Aorta (tissue), 5 donors: ENCODE data around the gene COA6. TPM values are rescaled to one million over a fixed set of nuclear protein-coding genes. Genes with fewer than 3 reads are reported as not detected.

Experiments
- ATAC-seq: fragments of 200-7000 bp; cut with Tn5 transposase; one replicate; pipeline ENCODE4 v1.9.1; 2022; ENCODE audit warnings: moderate library complexity; ENCODE audit not compliant: low FRiP score
- DNase-seq, 2 donors: peaks; one replicate each; pipeline ENCODE4 v3.0.0-alpha.2; 2020
- H3K27ac ChIP-seq, 2 donors: one replicate each; pipeline ENCODE4 v1.5.1; 2013; ENCODE audit warnings: low read length in 2 of 2, mild to moderate bottlenecking in 2 of 2, moderate library complexity in 2 of 2, control low read depth in 1 of 2, inconsistent platforms in 1 of 2, low read depth in 1 of 2
- H3K27me3 ChIP-seq, 2 donors: one replicate each; pipeline ENCODE4 v1.6.1; 2013; ENCODE audit warnings: control low read depth in 1 of 2, low read length in 1 of 2, mild to moderate bottlenecking in 1 of 2, moderate library complexity in 1 of 2; ENCODE audit not compliant: insufficient read depth in 2 of 2, control insufficient read depth in 1 of 2
- H3K36me3 ChIP-seq, 2 donors: one replicate each; pipeline ENCODE4 v1.6.1; 2013; ENCODE audit warnings: control low read depth in 1 of 2, low read length in 1 of 2, mild to moderate bottlenecking in 1 of 2; ENCODE audit not compliant: insufficient read depth in 2 of 2, control insufficient read depth in 1 of 2
- H3K4me1 ChIP-seq, 2 donors: one replicate each; pipeline ENCODE4 v1.6.1; 2013; ENCODE audit warnings: low read length in 2 of 2, control low read depth in 1 of 2, mild to moderate bottlenecking in 1 of 2, moderate library complexity in 1 of 2; ENCODE audit not compliant: insufficient read depth in 2 of 2, control insufficient read depth in 1 of 2
- H3K4me3 ChIP-seq, 2 donors: one replicate each; pipeline ENCODE4 v1.5.1; 2013; ENCODE audit warnings: low read length in 2 of 2, control low read depth in 1 of 2, mild to moderate bottlenecking in 1 of 2
- H3K9me3 ChIP-seq: one replicate; pipeline ENCODE4 v1.6.1; 2013; ENCODE audit warnings: mild to moderate bottlenecking, low read length; ENCODE audit not compliant: control insufficient read depth
- WGBS, 2 donors: extraction: QIAGEN DNeasy Blood & Tissue Kit; methylation state at CpG; one replicate each; pipeline ENCODE4 v1.1.7; 2013; 5-methylcytosine and 5-hydroxymethylcytosine counted together
- intact Hi-C, 2 donors: fragments of 100-400 bp; cut with DNase I; formaldehyde crosslinking; loops; one replicate each; pipeline versions ENCODE4 v1.14.2 to v1.15.0; 2022
- long read RNA-seq, 2 donors: library from polyadenylated mRNA; unstranded; transcript quantifications; one replicate each; pipeline ENCODE4 v2.0.0, GENCODE V29; 2020 to 2021
- polyA plus RNA-seq, 2 donors: library from polyadenylated mRNA; stranded (reverse); fragments of 200-250 nt; gene quantifications; one replicate each; pipeline ENCODE4 v1.2.3, GENCODE V29; 2013
- total RNA-seq, 2 donors: library from RNA; stranded (reverse); fragmentation: NEBNext Ultra II Directional; extraction: Animal tissue kit (Norgen Biotek cat#: 25700); gene quantifications; one replicate each; pipeline ENCODE4 v1.2.1, GENCODE V29; 2021
- donor health status: healthy with polysubstance abuse.
- donor health status: Bipolar disorder and iron deficiency.
- donor health status: DM: no; HTN: no; CAD: no.
- donor health status: DM: no; HTN: no; CAD: no.
- donor health status: DM: yes; HTN: yes; CAD: no.

The COA6 gene
- 10 to 100 TPM; 12.3 to 13.0 TPM for total RNA-seq
- polyA plus RNA-seq = 10 to 100 TPM; 15.3 to 53.8 TPM
- long read RNA-seq, donor 1, partial matches to known transcripts = 1 of 6 reads
- long read RNA-seq, donor 1, other reads (novel, unspliced or antisense) = 2 of 6 reads
- long read RNA-seq, donor 2, partial matches to known transcripts = 0 of 3 reads
- long read RNA-seq, donor 2, other reads (novel, unspliced or antisense) = 0 of 3 reads

- WGBS, 2 donors = 0% methylated on average over 59 to 62 of the region's 62 CpGs
- no peaks in the 10 kb centered on the region for H3K36me3 ChIP-seq
- H3K27ac ChIP-seq = peak within 1 kb of the TSS; percentile 62 to 98
- ATAC-seq (peak; percentile 98), DNase-seq (peak; percentile 94 to 96)
- peaks cover 0 to 4% of the 10 kb centered on the region in 2 donors for H3K4me1 ChIP-seq
- no peaks in the 10 kb centered on the region for H3K27me3 ChIP-seq
- H3K4me3 ChIP-seq = peak within 1 kb of the TSS; percentile 76 to 99
- intact Hi-C loops = no loop called here
- H3K9me3 ChIP-seq = no peaks in the 10 kb centered on the region
Measured at GRCh38 chr1:234373064-234373958, at the start of gene COA6. Gene COA6 (plus strand): TSS chr1:234373456. CDS start chr1:234373467, 11 bp downstream.

- H3K36me3 ChIP-seq = no peaks in the 10 kb centered on the region
- H3K27me3 ChIP-seq = no peaks in the 10 kb centered on the region
- no peaks in the 10 kb centered on the region for H3K4me1 ChIP-seq
- no peak overlapping the region for H3K27ac ChIP-seq
- H3K4me3 ChIP-seq = no peak overlapping the region
- H3K9me3 ChIP-seq = no peaks in the 10 kb centered on the region
- intact Hi-C loops = loop anchor here (5.0 to 10.0 kb wide), 2 partner anchors 208 to 210 kb away; no protein-coding TSS in a partner anchor
- DNase-seq (no peak), ATAC-seq (no peak)
- WGBS, 2 donors = 52 to 69% methylated on average over 6 of the region's 6 CpGs
Measured at GRCh38 chr1:234324821-234325220, 48.4 kb upstream of the COA6 start.

GRCh38 chr1:234325878-234326496, 47.3 kb upstream of the COA6 start:
- H3K4me3 ChIP-seq = peak overlapping the region in 1 of 2 donors; percentile 36

GRCh38 chr1:234326497-234327366, 46.5 kb upstream of the COA6 start:
- DNase-seq (peak in 1 of 2 donors; percentile 59), ATAC-seq (peak; percentile 83)
- Histone ChIP-seq H3K27ac (no peak overlapping the region), H3K4me1 (no peaks in the 10 kb centered on the region), H3K9me3 (no peaks in the 10 kb centered on the region), H3K36me3 (no peaks in the 10 kb centered on the region), H3K27me3 (no peaks in the 10 kb centered on the region), H3K4me3 (peak overlapping the region; percentile 9 to 36)
- WGBS, 2 donors = 21 to 22% methylated on average over 20 of the region's 20 CpGs
- intact Hi-C loops = loop anchor here (2.0 to 10.0 kb wide), 2 partner anchors 172 to 212 kb away; no protein-coding TSS in a partner anchor

More at GRCh38 chr1:234325878-234326496, 47.3 kb upstream of the COA6 start:
- no peaks in the 10 kb centered on the region for H3K36me3 ChIP-seq
- H3K9me3 ChIP-seq = no peaks in the 10 kb centered on the region
- no peaks in the 10 kb centered on the region for H3K4me1 ChIP-seq
- H3K27ac ChIP-seq = no peak overlapping the region
- ATAC-seq (no peak), DNase-seq (no peak)
- WGBS, 2 donors = 52 to 58% methylated on average over 7 of the region's 7 CpGs
- intact Hi-C loops = loop anchor here (2.0 to 10.0 kb wide), 2 partner anchors 171 to 211 kb away; no protein-coding TSS in a partner anchor
- H3K27me3 ChIP-seq = no peaks in the 10 kb centered on the region

- Histone ChIP-seq H3K27me3 (no peaks in the 10 kb centered on the region), H3K9me3 (no peaks in the 10 kb centered on the region), H3K4me1 (no peaks in the 10 kb centered on the region), H3K36me3 (no peaks in the 10 kb centered on the region), H3K4me3 (no peak overlapping the region), H3K27ac (no peak overlapping the region)
- DNase-seq = no peak
- no peak for ATAC-seq
- intact Hi-C loops = loop anchor here (2.0 to 10.0 kb wide), 2 partner anchors 173 to 213 kb away; no protein-coding TSS in a partner anchor
- WGBS, 2 donors = 83 to 85% methylated on average over 9 of the region's 9 CpGs
Measured at GRCh38 chr1:234327577-234328164, 45.6 kb upstream of the COA6 start.

GRCh38 chr1:234330843-234331215, 42.4 kb upstream of the COA6 start:
- Histone ChIP-seq H3K4me3 (no peak overlapping the region), H3K36me3 (no peaks in the 10 kb centered on the region), H3K27ac (no peak overlapping the region), H3K4me1 (no peaks in the 10 kb centered on the region), H3K27me3 (no peaks in the 10 kb centered on the region), H3K9me3 (no peaks in the 10 kb centered on the region)
- 77 to 80% methylated on average over 4 of the region's 4 CpGs for WGBS, 2 donors
- intact Hi-C loops = no loop called here
- no peak for DNase-seq
- no peak for ATAC-seq

- Histone ChIP-seq H3K4me3 (no peak overlapping the region), H3K4me1 (no peaks in the 10 kb centered on the region), H3K9me3 (peaks cover 2% of the 10 kb centered on the region), H3K36me3 (no peaks in the 10 kb centered on the region), H3K27me3 (no peaks in the 10 kb centered on the region), H3K27ac (no peak overlapping the region)
- 77 to 79% methylated on average over 2 of the region's 2 CpGs for WGBS, 2 donors
- no peak for DNase-seq
- no peak for ATAC-seq
- intact Hi-C loops = no loop called here
Measured at GRCh38 chr1:234331507-234331906, 41.7 kb upstream of the COA6 start.
